Liver (tissue), 9 donors: ENCODE data around the gene TAF4. TPM values are rescaled to one million over a fixed set of nuclear protein-coding genes. Genes with fewer than 3 reads are reported as not detected.

Experiments
- DNase-seq: peaks from one replicate; pipeline ENCODE4 v3.0.0-alpha.2; 2017; ENCODE audit warnings: low spot score
- H3K27ac ChIP-seq, 2 donors: one replicate each; pipeline ENCODE4 v1.7.0; 2013; ENCODE audit warnings: inconsistent platforms in 2 of 2, low read length in 2 of 2, control low read depth in 1 of 2, low read depth in 1 of 2, mild to moderate bottlenecking in 1 of 2
- H3K27me3 ChIP-seq, 4 donors: one replicate each; pipeline versions ENCODE4 v1.6.1 to v1.7.0; 2013; ENCODE audit warnings: low read length in 3 of 4, inconsistent platforms in 1 of 4, mild to moderate bottlenecking in 1 of 4, moderate library complexity in 1 of 4; ENCODE audit not compliant: control insufficient read depth in 4 of 4, insufficient read depth in 4 of 4
- H3K36me3 ChIP-seq, 4 donors: one replicate each; pipeline versions ENCODE4 v1.6.1 to v1.7.0; 2013; ENCODE audit warnings: low read length in 3 of 4, mild to moderate bottlenecking in 3 of 4, low read depth in 1 of 4, moderate library complexity in 1 of 4; ENCODE audit not compliant: control insufficient read depth in 4 of 4, insufficient read depth in 3 of 4
- H3K4me1 ChIP-seq, 4 donors: one replicate each; pipeline versions ENCODE4 v1.6.1 to v1.7.0; 2013; ENCODE audit warnings: low read length in 3 of 4, mild to moderate bottlenecking in 3 of 4, moderate library complexity in 1 of 4; ENCODE audit not compliant: control insufficient read depth in 4 of 4, insufficient read depth in 4 of 4
- H3K4me3 ChIP-seq, 3 donors: one replicate each; pipeline versions ENCODE4 v1.6.1 to v1.7.0; 2013; ENCODE audit warnings: low read length in 3 of 3, control low read depth in 1 of 3, low read depth in 1 of 3, mild to moderate bottlenecking in 1 of 3
- H3K9ac ChIP-seq, 2 donors: one replicate each; pipeline ENCODE4 v1.7.0; 2013; ENCODE audit warnings: low read length in 2 of 2, mild to moderate bottlenecking in 2 of 2, moderate library complexity in 2 of 2, control low read depth in 1 of 2, low read depth in 1 of 2
- H3K9me3 ChIP-seq, 4 donors: one replicate each; pipeline versions ENCODE4 v1.6.1 to v1.7.0; 2013; ENCODE audit warnings: low read length in 3 of 4; ENCODE audit not compliant: control insufficient read depth in 4 of 4
- CTCF ChIP-seq: fragments of 150-350 bp; IDR thresholded peaks from 2 replicates; pipeline ENCODE4 v1.5.1; 2017; ENCODE audit warnings: improper control_type of control experiment, low read depth, low read length; ENCODE audit not compliant: missing input control
- EGR1 ChIP-seq, 2 donors: IDR thresholded peaks; 2 replicates each; pipeline ENCODE4 v1.6.1; 2016 to 2018; ENCODE audit warnings: antibody characterized with exemption in 2 of 2, low read depth in 2 of 2
- FOXA1 ChIP-seq: IDR thresholded peaks from 2 replicates; pipeline ENCODE4 v1.6.1; 2016; ENCODE audit warnings: antibody characterized with exemption
- FOXA2 ChIP-seq: IDR thresholded peaks from 2 replicates; pipeline ENCODE4 v1.6.1; 2016; ENCODE audit warnings: antibody characterized with exemption
- GABPA ChIP-seq, 2 donors: IDR thresholded peaks in 1 of 2; conservative IDR thresholded peaks in 1 of 2; 2 replicates each; pipeline ENCODE4 v1.6.1; 2016; ENCODE audit warnings: antibody characterized with exemption in 2 of 2, mild to moderate bottlenecking in 1 of 2, moderate library complexity in 1 of 2
- HNF4A ChIP-seq, 2 donors: conservative IDR thresholded peaks; 2 replicates each; pipeline ENCODE4 v1.6.1; 2016; ENCODE audit warnings: antibody characterized with exemption in 2 of 2, mild to moderate bottlenecking in 2 of 2
- HNF4G ChIP-seq: IDR thresholded peaks from 2 replicates; pipeline ENCODE4 v1.6.1; 2016; ENCODE audit warnings: antibody characterized with exemption
- JUND ChIP-seq, 2 donors: IDR thresholded peaks; 2 replicates each; pipeline ENCODE4 v1.6.1; 2016; ENCODE audit warnings: antibody characterized with exemption in 2 of 2
- MAX ChIP-seq: IDR thresholded peaks from 2 replicates; pipeline ENCODE4 v1.6.1; 2016; ENCODE audit warnings: antibody characterized with exemption
- NR2F2 ChIP-seq: IDR thresholded peaks from 2 replicates; pipeline ENCODE4 v1.6.1; 2016; ENCODE audit warnings: antibody characterized with exemption
- RXRA ChIP-seq, 2 donors: IDR thresholded peaks; 2 replicates each; pipeline ENCODE4 v1.6.1; 2017 to 2018; ENCODE audit warnings: antibody characterized with exemption in 2 of 2, mild to moderate bottlenecking in 1 of 2
- SP1 ChIP-seq: IDR thresholded peaks from 2 replicates; pipeline ENCODE4 v1.6.1; 2018; ENCODE audit warnings: antibody characterized with exemption, mild to moderate bottlenecking
- TAF1 ChIP-seq: conservative IDR thresholded peaks from 2 replicates; pipeline ENCODE4 v1.6.1; 2016; ENCODE audit warnings: antibody characterized with exemption, mild to moderate bottlenecking
- YY1 ChIP-seq: IDR thresholded peaks from 2 replicates; pipeline ENCODE4 v1.6.1; 2016; ENCODE audit warnings: antibody characterized with exemption, mild to moderate bottlenecking
- ZBTB33 ChIP-seq: IDR thresholded peaks from 2 replicates; pipeline ENCODE4 v1.6.1; 2016; ENCODE audit warnings: antibody characterized with exemption
- WGBS: extraction: QIAGEN DNeasy Blood & Tissue Kit; methylation state at CpG from one replicate; pipeline ENCODE4 v1.1.7; 2013; 5-methylcytosine and 5-hydroxymethylcytosine counted together
- polyA plus RNA-seq, 2 donors: library from polyadenylated mRNA; stranded (reverse) in 1 of 2; unstranded in 1 of 2; fragments of 200-250 nt in 1 of 2; fragments of >200 nt in 1 of 2; fragmentation: Nextera tagmentation in 1 of 2; extraction: Ambion mirVana in 1 of 2; gene quantifications; one replicate each; pipeline versions ENCODE4 v1.2.1 to v1.2.3, GENCODE V29; 2013 to 2015
- total RNA-seq, 2 donors: library from RNA; depleted of rRNA; stranded (reverse); fragments of >200 nt; gene quantifications; one replicate each; pipeline ENCODE4 v1.2.3, GENCODE V29; 2014
- donor health status: healthy.
- donor health status: healthy.
- donor health status: healthy.
- donor health status: healthy.
- donor health status: healthy.

Gene TAF4
- total and polyA plus RNA-seq, 4 donors, result 2.0 to 11.8 (median 5.6) TPM

GRCh38 chr20:61977419-61977786 lies 88.3 kb downstream of the TAF4 start:
- Histone ChIP-seq H3K27ac (no peak overlapping the region), H3K9me3 (peaks cover 0 to under 1% (median 0%) of the 10 kb centered on the region in 4 donors), H3K4me3 (no peak overlapping the region), H3K36me3 (peaks cover 11 to 40% (median 27%) of the 10 kb centered on the region in 4 donors), H3K9ac (no peak overlapping the region), H3K4me1 (no peaks in the 10 kb centered on the region), H3K27me3 (no peaks in the 10 kb centered on the region)
- DNase-seq, result no peak
- TF ChIP-seq SP1 (no peak), RXRA (IDR thresholded peaks at IDR 0.05) (no peak), JUND (IDR thresholded peaks at IDR 0.05) (no peak), HNF4G (no peak), TAF1 (no peak), NR2F2 (no peak), CTCF (no peak), GABPA (IDR thresholded peaks at IDR 0.05 in 1 of 2, conservative IDR thresholded peaks at IDR 0.05 in 1 of 2) (no peak), HNF4A (conservative IDR thresholded peaks at IDR 0.05) (no peak), YY1 (no peak), FOXA2 (no peak), ZBTB33 (no peak), EGR1 (IDR thresholded peaks at IDR 0.05; ENCODE audit: low read depth in 2 of 2) (no peak), MAX (no peak), FOXA1 (no peak)
- WGBS, result 97% methylated on average over 10 of the region's 10 CpGs

- Histone ChIP-seq H3K4me3 (no peak overlapping the region), H3K36me3 (peaks cover 11 to 43% (median 30%) of the 10 kb centered on the region in 4 donors), H3K27ac (no peak overlapping the region), H3K9ac (no peak overlapping the region), H3K27me3 (no peaks in the 10 kb centered on the region), H3K9me3 (peaks cover 0 to 2% (median 0%) of the 10 kb centered on the region in 4 donors), H3K4me1 (no peaks in the 10 kb centered on the region)
- DNase-seq, result no peak
- 97% methylated on average over 45 of the region's 45 CpGs for WGBS
- no peak for TF ChIP-seq EGR1 (IDR thresholded peaks at IDR 0.05; ENCODE audit: low read depth in 2 of 2)
- no peak for TF ChIP-seq FOXA2
- TF ChIP-seq FOXA1, result no peak
- TF ChIP-seq YY1, result no peak
- TF ChIP-seq RXRA (IDR thresholded peaks at IDR 0.05), result no peak
Observed at GRCh38 chr20:61976644-61977418, 88.8 kb downstream of the TAF4 start.
